Inflammatory macrophage (primary cell): ENCODE results near the gene EPS8.
A peak's percentile ranks its signal among the peaks of the same experiment; 100 is the strongest.

Experiments
- DNase-seq, 2 donors: peaks; one replicate each; pipeline ENCODE4 v3.0.0-alpha.2; 2020 to 2022

The EPS8 gene

GRCh38 chr12:15716581-15716980 is 72.6 kb downstream of the EPS8 start:
- DNase-seq, result no peak

- DNase-seq, result no peak
Measured at GRCh38 chr12:15714256-15714655, 74.9 kb downstream of the EPS8 start.

- DNase-seq, result no peak
Measured at GRCh38 chr12:15712823-15713660, 76.1 kb downstream of the EPS8 start.

- DNase-seq, result no peak
Measured at GRCh38 chr12:15712160-15712559, 77.0 kb downstream of the EPS8 start.

GRCh38 chr12:15710860-15711510 is 78.2 kb downstream of the EPS8 start:
- no peak for DNase-seq

- DNase-seq, result no peak
Measured at GRCh38 chr12:15709551-15709950, 79.6 kb downstream of the EPS8 start.

- no peak for DNase-seq
Measured at GRCh38 chr12:15708396-15709076, 80.7 kb downstream of the EPS8 start.

- DNase-seq, result no peak
Measured at GRCh38 chr12:15707516-15708199, 81.5 kb downstream of the EPS8 start.

GRCh38 chr12:15706010-15706676 is 83.0 kb downstream of the EPS8 start:
- no peak for DNase-seq

GRCh38 chr12:15705606-15706005 is 83.6 kb downstream of the EPS8 start:
- DNase-seq, result no peak

- no peak for DNase-seq
Measured at GRCh38 chr12:15702276-15702675, 86.9 kb downstream of the EPS8 start.

GRCh38 chr12:15701631-15702156 is 87.5 kb downstream of the EPS8 start:
- DNase-seq, result peak; percentile 13 to 65

GRCh38 chr12:15701206-15701605 is 88.0 kb downstream of the EPS8 start:
- peak in 1 of 2 donors; percentile 26 for DNase-seq

- peak; percentile 90 to 94 for DNase-seq
Measured at GRCh38 chr12:15700595-15700994, 88.6 kb downstream of the EPS8 start.

GRCh38 chr12:15699886-15700285 is 89.3 kb downstream of the EPS8 start:
- DNase-seq, result peak; percentile 52 to 53

- peak; percentile 48 to 56 for DNase-seq
Measured at GRCh38 chr12:15698377-15698871, 90.8 kb downstream of the EPS8 start.

- peak; percentile 30 to 35 for DNase-seq
Measured at GRCh38 chr12:15697201-15697600, 92.0 kb downstream of the EPS8 start.

- DNase-seq, result no peak
Measured at GRCh38 chr12:15693228-15693911, 95.8 kb downstream of the EPS8 start.

GRCh38 chr12:15691388-15691787 is 97.8 kb downstream of the EPS8 start:
- no peak for DNase-seq

GRCh38 chr12:15690320-15690719 is 98.9 kb downstream of the EPS8 start:
- DNase-seq, result no peak

GRCh38 chr12:15689751-15690191 is 99.4 kb downstream of the EPS8 start:
- DNase-seq, result no peak
